Posterior cingulate gyrus (tissue), 11 donors: ENCODE results near the gene NEK5.

ENCODE experiments used
- DNase-seq, 10 donors: peaks; one replicate each; pipeline versions ENCODE4 v3.0.0 to v3.0.0-alpha.2; 2020 to 2021; ENCODE audit warnings: mixed read lengths in 3 of 10
- intact Hi-C: fragments of 100-400 bp; cut with DNase I; formaldehyde crosslinking; loops from one replicate; pipeline ENCODE4 v1.15.1; 2023

NEK5 gene

DNA sequence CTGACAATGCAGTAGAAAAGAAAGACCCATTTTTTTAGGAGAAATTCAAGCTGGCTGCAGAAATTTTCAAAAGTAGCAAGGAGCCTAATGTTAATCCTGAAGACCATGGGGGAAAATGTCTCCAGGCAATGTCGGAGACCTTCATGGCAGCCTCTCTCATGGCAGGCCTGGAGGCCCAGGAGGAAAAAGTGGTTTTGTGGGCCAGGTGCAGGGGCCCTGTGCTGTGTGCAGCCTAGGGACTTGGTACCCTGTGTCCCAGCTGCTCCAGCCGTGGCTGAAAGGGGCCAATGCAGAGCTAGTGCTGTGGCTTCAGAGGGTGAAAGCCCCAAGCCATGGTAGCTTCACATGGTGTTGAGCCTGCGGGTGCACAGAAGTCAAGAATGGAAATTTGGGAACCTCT, 112.6 kb downstream of the NEK5 start:
- DNase-seq = no peak
- intact Hi-C loops = no loop called here

DNA sequence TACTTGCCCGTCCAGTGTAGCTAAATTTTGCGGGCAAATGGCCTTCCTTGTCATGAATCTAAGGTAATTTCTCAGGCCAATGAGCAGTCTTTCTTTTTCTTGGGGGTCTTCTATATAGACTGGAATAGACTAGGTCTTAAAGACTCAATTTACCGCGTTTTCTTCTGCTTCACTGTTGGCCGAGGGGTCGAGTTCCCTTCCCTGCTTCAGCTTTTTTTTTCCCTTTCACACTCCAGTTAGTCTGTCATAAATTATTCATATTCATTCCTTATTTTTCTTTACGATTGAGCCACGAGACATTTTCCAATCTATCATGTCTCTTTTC, 116.4 kb downstream of the NEK5 start:
- no peak for DNase-seq
- intact Hi-C loops = loop anchor here (5.0 kb wide), 1 partner anchor 435 kb away; no protein-coding TSS in a partner anchor

DNA sequence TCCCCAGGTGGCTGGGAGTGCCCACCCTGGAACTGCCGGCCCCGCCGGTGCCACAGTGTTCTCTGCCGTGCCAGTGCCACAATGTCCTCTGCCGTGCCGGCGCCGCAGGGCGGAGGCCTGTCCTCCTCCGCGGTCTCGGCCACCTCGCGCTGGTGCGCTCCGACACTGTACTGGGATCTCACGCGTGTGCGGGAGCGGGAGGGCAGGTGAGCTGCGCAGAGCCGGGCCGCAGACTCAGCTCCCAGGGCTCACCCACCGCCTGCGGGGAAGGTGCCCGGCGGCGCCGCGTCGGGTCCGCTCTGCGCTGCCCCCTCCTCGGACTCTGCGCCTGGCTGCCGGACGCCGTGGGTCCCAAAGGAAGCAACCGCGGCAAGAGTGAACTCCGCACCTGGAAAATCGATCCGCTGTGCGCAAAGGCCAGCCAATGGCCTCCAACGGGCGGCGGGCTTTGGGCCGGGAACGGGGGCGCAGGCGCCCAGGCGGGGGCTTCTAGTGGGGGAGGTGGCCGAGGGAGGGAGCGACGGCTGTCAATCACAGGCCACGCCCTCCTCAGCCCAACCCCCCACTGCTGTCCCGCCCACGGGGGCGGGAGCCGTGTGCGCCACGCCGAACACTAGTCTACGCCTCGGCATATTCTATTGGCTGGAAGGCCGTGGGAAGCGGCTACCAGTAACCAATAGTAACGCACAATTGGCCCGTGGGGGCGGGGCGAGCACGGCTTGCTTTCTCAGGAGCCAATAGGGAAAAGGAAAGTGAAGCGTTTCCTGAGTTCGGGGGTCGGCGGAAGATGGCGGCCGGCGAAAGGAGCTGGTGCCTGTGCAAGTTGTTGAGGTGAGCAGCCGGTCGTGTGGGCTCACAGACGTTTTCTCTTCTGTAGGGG, 117.0 kb downstream of the NEK5 start, which contains the start of gene ALG11:
Gene ALG11, plus strand, starts transcription at position 767 of the 880 bp plus-strand sequence. Its CDS starts 21 bp downstream, at position 788.
- peak; percentile 98 to 100 (median 99) for DNase-seq
- intact Hi-C loops = loop anchor here (5.0 kb wide), 1 partner anchor 435 kb away; no protein-coding TSS in a partner anchor

DNA sequence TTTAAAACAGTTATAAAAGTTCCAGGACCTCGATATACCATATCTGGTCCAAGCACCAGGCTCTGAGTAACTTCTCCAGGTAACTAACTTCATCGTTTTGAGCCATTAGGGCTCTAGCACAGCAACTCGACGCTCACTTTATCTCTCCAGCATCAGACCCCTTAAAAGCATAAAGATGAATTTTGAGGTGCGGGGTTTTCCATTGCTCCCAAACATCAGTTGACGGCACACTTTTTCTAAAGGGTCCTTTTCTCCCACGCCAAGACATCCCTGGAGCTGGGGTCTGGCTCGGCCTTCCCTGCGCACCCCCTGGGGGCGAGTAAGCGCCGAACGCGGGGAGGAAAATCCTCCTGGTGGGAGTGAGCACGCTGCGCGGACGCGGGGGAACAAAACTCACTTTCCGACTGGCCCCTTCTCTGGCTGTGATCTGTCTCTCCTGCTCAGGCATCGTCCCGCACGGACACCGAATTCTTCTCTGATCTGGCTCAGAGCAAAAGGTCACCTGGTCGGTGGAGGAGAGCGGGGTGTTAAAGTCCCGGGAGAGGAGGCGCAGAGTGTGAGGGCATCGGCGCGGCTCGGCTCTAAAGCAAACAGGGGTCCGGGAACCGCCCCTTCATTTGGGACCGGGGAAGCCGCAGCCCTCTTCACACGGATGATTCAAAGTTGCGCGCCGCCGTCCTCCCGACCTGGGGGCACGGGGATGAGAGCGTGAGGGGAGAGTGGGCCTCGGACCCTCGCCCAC, 117.8 kb downstream of the NEK5 start, which contains the start of gene ATP7B:
Gene ATP7B, minus strand, starts transcription at position 561 of the 742 bp plus-strand sequence. Its CDS starts 113 bp downstream, at position 448.
- intact Hi-C loops = loop anchor here (5.0 kb wide), 1 partner anchor 436 kb away; no protein-coding TSS in a partner anchor
- peak in 2 of 10 donors; percentile 18 to 70 for DNase-seq

DNA sequence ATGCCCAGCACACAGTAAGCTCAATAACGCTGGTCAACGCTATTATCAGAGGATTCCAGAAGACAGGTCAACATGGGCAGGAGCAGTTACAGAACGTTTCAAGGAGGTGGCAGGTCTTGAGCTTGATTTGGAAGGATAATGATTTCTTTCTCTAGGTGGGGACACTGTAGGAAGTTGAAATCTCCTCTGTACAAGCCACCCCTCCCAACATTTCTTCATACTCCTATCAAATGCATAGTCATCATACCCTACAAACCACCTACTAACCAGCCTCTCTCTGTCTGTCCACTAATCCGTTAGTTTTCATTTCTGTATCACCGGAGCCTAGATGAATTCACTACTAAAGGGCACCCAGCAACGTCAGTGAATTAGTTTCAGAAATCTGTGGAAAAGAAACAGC, 118.9 kb downstream of the NEK5 start:
- intact Hi-C loops = loop anchor here (5.0 kb wide), 1 partner anchor 437 kb away; no protein-coding TSS in a partner anchor
- DNase-seq = no peak

DNA sequence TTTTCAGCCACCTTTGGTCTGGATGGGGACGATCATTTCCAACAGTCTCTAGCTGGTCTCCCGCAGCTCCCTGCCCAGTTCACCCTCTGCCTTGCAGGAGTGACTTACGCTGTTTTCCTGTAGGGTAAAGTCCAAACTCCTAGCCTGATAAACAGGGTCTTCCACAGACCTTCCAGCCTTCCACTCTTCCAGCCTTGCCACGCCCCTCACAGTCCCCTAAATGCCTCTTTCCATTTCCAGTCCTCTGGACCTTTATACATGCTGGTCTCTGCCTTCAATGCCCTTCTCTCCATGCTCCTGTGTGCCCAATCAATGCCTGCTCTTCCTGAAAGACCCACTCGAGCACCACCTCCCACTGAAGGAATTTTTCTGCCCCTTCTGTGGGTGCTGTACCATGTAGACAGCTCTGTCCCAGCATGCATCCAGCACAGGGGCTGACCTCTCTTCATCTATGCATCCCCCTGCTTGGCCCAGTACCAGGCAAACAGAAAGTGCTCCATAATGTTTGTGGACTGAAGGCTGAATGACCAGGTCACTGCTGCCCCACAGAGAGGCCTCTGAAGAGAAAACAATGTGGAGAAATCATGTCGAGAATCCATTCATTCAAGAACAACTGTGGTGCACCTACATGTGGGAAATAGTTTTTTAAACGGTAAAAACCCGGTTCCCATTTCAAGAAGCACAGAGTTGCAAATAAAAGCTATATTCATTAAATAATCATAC, 122.2 kb downstream of the NEK5 start:
- intact Hi-C loops = no loop called here
- DNase-seq = no peak

DNA sequence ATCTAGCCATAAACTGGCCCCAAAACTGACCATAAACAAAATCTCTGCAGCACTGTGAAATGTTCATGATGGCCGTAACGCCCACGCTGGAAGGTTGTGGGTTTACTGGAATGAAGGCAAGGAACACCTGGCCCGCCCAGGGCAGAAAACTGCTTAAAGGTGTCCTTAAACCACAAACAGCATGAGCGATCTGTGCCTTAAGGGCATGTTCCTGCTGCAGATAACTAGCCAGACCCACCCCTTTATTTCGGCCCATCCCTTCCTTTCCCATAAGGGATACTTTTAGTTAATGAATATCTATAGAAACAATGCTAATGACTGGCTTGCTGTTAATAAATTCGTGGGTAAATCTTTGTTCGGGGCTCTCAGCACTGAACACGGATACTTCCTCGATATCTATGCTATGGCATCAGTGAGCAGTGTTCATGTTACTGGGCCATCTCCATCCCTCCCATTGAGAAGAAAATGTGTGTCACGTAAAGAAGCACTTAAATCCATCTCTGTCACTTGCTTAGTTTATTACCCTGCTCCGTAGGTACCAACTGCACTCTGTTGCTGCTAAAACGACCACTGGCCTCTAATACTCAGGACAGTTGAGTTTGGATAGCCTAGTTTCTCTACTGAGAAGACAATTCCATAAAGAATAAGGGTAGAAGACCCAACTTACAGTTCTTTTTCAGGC, 122.9 kb downstream of the NEK5 start:
- intact Hi-C loops = no loop called here
- DNase-seq = no peak

DNA sequence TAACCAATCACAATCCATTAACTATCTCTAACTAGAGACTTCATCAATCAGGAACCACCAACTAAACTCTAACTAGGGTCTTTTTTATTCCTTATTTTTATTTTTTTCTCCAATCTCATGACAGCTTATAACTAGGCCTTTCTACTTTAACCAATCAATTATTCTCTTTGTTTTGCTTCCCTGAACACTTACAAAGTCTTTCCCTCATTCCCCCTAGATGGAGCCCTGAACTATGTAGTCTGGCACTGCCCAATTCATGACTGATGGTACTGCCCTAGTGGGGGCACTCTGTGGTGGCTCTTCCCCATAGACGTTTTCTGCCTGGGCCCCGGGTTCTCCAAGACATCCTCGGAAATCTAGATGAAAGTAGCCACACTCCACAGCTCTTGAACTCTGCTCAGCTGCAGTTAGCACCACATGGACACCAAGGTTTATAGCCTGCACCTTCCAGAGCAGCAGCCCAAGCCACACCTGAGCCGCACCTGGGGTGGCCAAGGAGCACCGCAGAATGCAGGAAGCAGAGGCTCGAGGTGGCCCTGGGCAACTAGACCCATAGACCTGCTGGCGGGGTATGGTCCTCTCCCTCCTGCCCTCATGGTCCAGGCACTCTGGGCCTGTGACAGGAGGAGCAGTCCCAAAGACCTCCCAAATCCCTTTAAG, 124.2 kb downstream of the NEK5 start:
- no peak for DNase-seq
- intact Hi-C loops = no loop called here

DNA sequence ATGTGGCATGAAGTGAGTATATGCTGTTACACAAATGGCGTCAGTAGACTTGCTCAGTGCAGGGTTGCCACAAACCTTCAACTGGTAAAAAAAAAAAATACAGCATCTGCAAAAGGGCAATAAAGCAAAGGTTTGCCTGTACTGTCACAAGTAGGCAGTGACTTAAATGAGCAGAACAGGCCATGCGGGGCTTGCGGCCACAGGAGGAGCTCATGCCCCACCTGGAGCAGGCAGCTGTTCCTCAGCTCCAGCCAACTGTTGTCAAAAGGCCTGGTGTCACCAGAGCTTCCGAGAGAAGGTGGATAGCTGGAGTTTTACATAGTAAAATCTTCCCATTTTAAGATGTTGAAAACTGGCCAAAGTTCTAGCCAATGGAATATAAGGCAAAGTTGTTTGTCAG, 125.3 kb downstream of the NEK5 start:
- intact Hi-C loops = no loop called here
- no peak for DNase-seq

DNA sequence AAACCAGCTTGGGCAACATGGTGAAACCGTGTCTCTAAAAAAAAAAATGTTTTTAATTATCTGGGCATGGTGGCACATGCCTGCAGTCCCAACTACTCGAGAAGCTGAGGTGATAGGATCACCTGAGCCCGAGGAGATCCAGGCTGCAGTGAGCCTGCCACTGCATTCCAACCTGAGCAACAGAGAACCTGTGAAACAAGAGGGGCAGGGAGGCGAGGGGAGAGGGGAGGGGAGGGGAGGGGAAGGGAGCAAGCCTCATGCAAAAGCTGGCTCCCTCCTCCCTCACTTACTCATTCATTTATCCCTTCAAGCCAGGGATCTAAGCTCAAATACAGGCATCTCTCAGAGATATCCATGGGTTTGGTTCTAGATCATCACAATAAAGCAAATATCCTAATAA, 126.5 kb downstream of the NEK5 start:
- DNase-seq = no peak
- intact Hi-C loops = no loop called here

DNA sequence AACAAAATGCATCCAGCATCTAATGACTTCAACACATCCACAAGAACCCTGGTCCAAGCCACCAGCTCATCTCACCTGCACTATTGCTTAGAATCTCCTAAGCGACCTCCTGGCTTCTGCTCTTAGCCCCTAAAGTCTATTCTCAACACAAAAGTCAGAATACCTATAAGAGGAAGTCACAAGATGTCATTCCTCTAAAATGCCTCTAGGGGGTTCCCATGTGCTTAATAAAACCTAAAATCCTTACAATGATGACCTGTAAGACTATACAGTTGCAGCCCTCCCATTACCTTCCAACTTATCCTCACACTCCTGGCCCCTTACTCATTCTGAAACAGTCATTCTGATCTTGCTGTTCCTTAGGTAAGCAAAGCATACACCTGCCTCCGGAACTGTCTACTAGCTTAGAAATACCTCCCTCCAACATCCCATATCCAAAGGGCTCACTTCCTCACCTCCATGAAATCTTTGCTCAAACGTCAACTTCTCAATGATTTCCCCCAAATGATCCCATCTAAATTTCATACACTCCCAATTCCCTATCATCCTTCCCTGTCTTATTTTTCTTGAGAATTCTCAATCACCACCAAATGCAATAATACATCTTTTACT, 127.6 kb downstream of the NEK5 start:
- intact Hi-C loops = loop anchor here (1.0 to 2.0 kb wide), 2 partner anchors 128 to 194 kb away; partner anchors contain the start of gene NEK5
- no peak for DNase-seq

DNA sequence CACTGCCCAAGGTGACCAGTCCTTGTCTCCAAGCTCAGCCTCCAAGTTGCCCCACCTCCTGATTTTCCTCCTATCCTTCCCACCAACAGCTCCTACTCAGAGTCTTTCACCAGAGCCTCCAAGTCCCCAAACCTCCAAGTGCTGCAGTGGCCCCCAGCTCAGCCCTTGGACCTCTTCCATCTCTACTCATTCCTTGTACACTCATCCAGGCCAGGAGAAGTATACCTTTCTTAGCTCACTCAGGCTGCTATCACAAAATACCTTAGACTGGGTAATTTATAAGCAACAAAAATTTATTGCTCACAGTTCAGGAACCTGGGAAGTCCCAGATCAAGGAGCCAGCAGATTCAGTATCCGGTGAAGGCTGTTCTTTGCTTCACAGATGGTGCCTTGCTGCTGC, 129.0 kb downstream of the NEK5 start:
- intact Hi-C loops = loop anchor here (2.0 kb wide), 1 partner anchor 195 kb away; no protein-coding TSS in a partner anchor
- no peak for DNase-seq

DNA sequence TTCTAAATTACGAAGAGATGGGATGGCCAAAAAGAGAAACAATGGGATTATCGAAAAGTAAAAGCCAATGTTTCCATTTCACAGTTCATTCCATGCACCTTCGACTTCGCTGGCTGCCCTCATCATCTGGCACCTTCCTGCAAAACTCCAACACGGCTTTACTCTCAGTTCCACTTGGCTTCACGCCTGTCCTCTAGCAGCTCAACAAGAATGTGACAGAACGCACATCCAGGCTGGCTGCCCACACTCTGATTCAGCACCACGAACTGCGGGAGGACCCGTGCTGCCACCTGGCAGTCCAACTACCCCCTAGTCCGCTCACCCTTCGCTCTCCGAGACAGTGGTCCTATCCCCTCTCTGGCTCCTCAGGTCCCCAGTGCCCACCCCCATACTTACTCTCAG, 129.4 kb downstream of the NEK5 start:
- DNase-seq = peak in 9 of 10 donors; percentile 31 to 92 (median 60)
- intact Hi-C loops = no loop called here

DNA sequence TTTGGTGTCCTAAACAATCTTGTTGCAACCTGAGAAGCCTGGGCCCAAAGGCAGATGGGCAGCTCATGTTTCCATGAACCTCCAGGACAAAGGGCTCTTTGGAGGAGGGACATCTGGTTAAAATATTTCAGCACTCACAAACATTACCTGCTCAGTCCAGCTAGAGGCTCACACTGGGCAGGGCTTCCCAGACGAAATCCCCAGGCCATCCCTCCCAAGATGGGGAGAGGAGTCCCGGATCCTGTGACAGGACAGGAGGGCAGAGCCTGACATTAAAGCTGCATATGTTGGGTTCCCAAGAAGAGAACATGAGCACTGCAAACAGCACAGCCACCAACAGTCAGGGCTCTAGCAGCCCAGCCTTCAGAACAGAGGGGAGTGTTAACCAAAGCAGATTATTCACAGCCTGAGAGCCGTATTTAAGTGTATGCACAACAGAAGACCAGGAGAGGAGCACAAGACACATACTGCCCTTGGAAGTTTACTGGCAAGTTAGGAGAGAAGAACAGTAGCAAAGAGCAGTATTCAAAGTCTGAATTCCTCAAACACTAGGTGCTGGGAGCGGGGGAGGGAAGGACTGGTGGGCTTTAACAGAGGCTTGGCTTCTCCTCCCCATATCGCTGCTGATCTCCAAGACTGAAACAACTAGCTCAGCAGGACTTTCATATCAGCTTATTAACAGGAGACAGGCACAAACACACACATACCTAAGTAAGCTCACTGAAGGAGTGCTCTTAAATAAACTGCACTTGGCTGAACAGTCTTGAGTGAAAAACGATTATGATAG, 130.0 kb downstream of the NEK5 start:
- DNase-seq = no peak
- intact Hi-C loops = no loop called here

DNA sequence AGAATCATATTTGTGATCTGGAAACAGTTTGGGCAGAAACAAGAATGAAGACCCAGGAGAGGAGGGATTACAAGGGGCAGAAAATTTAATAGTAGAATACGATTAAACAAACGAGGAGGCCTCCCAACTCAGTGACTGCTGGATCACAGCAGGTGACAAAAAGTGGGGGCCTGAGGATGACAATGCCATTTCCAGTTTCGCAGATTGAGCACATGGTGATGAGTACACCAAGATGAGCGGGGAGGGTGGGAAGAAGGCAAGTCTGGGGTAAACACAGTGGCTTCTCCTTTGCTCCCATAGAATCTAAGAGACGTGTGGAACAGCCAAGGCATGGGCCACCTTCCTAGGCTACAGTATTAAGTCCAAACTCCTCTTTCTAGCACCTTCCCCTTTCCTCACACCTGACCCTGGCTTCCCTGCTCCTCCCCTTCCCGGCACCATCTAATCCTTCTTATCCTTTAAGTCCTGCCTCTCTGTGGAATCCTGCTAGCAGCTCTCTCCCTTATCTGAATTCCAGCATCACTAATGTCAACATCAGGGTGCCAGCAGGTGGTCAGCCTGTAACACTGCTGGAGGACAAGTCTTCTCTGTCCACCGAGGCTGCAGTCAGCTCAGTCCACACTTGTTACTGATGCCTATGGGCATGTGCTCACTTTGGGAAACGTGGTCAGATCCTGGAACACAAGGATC, 131.1 kb downstream of the NEK5 start:
- DNase-seq = no peak
- intact Hi-C loops = no loop called here

DNA sequence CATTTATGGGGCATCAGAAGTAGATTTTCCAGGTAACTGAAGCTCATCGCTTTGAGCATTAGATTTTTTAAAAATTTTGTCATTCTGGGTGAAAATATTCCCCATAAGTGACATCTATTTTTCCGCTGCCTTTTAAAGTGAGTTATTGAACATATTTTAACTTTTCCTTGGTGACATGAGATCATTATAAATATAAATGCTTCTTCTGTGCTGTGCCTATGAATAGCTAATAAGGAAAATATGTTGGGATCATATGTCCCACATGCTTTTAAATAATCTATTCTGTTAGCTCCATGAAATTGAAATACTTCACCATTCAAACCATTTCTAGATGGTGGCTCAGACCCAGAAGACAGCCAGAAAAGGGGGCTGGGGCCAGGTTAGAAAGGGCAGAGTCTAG, 131.7 kb downstream of the NEK5 start:
- intact Hi-C loops = no loop called here
- DNase-seq = no peak

DNA sequence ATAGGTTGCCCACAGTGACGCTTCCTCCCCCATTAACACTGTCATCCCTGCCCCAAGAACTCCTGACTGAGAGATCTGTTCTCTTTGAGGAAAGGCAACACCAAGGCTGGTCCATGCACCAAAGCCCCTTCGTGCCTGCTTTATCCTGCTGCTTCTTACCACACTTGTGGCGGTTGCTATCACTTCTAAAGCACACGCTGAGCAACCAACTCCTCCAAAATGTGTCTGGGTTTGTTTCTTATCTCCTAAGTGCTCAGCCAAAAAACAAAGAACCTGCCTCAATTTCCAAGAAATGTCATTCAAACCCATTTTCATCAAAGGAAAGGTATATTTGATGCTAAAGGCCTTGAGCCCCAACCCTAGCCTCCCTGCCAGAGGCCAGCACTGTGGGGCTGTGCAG, 132.2 kb downstream of the NEK5 start:
- intact Hi-C loops = no loop called here
- no peak for DNase-seq
